SKM-1 treated with dmso at 0.1 percent for 144 hours (cell line): ENCODE data around the gene NCAPH2.
"Not testable (repeated sequence)": the region's sequence is repeated elsewhere in the genome, so short reads cannot be mapped to it uniquely, and the experiment has no call there.

Experiments used
- DNase-seq: peaks from one replicate; lab custom pipeline; 2025; ENCODE audit not compliant: unreplicated experiment; lab: John Stamatoyannopoulos, UW

Gene NCAPH2

DNA sequence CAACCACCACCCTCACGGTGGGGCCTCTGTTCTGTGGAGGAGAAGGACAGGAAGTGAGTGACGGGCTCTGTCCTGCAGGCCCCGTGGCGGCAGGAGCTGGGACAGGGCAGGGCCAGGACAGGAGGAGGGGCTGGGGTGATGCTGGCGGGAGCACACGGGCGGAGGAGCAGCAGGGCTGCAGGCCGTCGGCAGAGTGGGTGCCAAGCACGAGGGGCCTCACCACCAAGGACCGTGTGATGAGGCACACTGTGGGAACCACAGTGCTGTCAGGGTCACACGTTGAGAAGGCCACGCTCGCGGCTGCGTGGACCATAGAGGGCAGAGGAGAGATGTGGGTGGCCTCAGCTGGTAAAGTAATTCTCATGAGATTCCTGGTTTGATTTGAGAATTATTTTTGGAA, 8.9 kb downstream of the NCAPH2 start:
- no peak for DNase-seq

DNA sequence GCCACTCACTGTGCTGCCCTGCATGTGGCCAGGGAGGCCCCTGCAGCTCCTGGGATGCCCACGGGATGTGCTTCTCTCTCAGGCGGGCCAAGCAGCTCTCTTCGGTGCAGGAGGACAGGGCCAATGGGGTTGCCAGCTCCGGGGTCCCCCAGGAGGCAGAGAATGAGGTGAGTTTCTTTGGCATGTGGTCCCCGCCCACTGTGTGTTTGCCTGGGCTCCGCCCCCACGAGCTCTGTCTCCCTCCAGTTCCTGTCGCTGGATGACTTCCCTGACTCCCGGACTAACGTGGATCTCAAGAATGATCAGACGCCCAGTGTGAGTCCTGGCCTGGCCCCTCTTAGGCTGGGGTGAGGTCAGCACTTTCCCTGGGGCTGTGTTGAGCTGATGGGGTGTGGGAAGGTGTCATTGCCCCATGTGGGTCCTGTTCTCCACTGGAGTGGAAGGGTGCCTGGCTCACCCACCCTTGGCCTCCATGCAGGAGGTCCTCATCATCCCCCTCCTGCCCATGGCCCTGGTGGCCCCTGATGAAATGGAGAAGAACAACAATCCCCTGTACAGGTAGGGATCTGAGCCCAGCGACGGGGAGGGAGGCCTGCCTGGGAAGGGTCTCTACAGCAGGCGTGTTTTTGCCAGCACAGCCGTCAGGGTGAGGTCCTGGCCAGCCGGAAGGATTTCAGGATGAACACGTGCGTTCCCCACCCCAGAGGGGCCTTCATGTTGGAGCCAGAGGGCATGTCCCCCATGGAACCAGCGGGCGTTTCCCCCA, 9.7 kb downstream of the NCAPH2 start:
- DNase-seq, result no peak

DNA sequence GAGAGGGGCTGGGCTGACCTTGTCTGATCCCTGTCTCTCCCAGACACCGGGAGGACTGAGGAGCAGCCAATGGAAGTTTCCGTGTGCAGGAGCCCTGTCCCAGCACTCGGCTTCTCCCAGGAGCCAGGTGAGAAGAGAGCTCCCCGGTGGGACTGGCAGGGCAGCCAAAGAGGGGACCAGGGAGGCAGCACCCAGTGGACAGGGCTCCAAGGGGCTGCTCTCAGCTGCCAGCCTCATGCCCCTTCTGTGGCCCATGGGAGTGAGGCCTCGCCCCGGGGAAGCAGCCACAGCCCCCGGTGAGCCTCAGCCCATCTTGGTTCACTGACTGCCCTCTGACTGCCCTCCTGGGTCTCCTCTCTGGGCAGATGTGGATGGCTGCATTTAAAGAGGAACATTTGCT, 10.6 kb downstream of the NCAPH2 start:
- DNase-seq, result no peak

DNA sequence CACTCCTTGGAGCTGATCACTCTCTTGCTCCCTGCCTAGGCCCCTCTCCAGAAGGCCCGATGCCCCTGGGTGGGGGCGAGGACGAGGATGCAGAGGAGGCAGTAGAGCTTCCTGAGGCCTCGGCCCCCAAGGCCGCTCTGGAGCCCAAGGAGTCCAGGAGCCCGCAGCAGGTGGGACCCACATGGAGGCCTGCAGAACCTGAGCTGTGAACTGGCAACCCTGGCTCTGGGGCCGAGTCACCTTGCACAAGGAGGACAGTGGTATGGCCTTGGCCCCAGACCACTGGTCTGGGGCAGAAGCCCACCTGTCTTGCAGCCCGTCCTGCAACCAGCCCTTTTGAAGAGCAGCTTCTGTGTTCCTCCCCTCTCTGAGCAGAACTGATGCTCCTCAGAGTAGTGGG, 11.1 kb downstream of the NCAPH2 start:
- DNase-seq, result no peak

DNA sequence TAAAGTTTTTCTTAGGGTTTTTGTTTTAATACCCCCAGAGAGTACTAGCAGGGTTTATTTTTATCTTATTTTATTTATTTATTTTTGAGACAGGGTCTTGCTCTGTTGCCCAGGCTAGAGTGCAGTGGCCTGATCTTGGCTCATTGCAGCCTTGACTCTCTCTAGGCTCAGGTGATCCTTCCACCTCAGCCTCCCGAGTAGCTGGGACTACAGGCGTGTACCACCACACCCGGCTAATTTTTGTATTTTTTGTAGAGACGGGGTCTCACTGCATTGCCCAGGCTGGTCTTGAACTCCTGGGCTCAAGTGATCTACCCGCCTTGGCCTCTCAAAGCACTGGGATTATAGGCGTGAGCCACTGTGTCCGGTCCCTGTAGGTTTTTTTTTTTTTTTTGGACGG, 12.2 kb downstream of the NCAPH2 start:
- not testable (repeated sequence) for DNase-seq

DNA sequence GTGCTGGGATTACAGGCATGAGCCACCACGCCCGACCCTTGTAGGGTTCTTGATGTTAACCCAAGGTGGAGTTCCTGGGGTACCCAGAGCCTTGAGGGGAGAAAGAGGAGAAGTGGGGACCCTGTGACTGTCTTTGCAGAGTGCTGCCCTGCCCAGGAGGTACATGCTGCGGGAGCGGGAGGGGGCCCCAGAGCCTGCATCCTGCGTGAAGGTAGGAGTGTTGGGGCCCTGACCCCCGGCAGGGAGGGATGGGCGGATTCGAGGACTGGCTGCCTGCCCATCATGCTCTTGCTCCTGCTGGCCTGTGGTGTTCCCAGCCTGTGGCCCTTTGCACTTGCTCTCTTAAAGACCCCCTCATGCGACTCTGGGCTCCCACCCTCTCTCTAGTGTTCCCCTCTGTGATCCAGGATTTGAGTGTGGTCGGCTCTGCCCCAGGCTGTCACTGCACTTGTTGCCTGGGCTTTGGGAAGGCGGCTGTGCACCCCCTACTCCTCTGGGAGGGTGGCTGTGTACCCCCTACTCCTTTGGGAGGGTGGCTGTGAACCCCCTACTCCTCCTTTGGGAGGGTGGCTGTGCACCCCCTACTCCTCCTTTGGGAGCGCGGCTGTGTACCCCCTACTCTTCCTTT, 12.9 kb downstream of the NCAPH2 start:
- DNase-seq, result no peak

DNA sequence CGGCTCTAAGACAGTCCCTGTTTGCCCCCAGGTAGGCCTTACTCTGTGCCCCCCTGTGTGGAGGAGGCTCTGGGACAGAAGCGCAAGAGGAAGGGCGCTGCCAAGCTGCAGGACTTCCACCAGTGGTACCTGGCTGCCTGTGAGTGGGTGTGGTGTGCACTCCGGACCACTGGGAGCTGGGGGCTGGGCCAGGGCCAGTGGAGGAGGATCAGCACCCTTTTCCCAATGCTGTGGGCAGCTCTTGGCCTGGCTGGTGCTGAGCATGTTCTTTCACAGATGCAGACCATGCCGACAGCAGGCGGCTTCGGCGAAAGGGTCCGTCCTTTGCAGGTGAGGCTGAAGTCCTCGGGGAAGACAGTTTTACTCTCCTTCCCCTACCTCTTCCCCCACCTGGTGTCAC, 13.7 kb downstream of the NCAPH2 start:
- DNase-seq, result no peak

DNA sequence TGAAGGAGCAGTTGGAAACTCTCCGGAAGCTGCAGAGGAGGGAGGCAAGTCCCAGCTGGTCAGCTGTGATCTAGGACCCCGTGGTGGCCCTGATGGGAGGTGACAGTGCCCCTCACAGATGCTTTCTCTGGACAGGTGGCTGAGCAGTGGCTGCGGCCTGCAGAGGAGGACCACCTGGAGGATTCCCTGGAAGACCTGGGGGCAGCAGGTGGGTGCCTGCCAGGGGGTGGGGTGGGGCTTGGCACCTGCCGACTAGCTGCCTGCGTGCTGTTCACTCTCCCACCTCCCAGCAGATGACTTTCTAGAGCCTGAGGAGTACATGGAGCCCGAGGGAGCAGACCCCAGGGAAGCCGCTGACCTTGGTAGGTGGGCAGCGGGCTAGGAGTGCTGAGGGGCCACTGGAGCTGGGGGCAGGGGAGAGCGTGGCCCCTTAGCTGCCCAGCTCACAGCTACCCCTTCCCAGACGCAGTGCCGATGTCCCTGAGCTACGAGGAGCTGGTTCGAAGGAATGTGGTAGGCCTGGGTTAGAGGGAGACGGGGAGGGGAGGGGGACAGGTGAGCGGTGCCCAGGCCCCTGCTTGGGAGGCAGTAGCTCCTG, 14.3 kb downstream of the NCAPH2 start:
- DNase-seq, result no peak

DNA sequence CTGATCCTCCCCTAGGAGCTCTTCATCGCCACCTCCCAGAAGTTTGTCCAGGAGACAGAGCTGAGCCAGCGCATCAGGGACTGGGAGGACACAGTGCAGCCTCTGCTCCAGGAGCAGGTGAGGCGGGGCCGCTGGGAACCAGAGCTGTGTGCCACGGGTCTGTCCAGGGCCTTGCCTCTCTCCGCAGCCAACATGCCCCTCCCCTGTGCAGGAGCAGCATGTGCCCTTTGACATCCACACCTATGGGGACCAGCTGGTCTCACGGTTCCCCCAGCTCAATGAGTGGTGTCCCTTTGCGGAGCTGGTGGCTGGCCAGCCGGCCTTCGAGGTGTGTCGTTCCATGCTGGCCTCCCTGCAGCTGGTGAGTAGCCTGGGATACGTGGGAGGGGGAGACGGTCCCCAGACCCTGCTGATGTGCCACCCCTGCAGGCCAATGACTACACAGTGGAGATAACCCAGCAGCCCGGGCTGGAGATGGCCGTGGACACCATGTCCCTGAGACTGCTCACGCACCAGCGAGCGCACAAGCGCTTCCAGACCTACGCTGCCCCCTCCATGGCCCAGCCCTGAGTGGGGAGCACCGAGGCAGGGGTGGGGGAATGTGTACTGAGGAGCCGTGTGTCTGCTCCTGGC, 14.9 kb downstream of the NCAPH2 start:
- DNase-seq, result no peak

DNA sequence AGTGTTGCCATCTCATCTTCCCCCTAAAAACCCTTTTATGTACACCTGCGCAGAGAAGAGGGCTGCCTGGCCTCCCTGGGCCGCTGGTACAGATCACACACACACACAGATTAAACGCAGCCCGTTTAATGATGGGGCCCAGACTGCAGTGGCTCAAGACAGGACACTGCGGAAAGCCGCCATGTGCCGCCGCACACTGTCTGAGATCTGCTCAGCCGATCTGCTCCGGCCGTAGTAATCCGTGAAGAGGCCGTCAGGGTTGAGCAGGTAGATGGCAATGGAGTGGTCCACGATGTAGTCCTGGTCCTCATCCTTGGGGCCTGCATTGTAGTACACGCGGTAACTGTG, 15.4 kb downstream of the NCAPH2 start:
- no peak for DNase-seq

DNA sequence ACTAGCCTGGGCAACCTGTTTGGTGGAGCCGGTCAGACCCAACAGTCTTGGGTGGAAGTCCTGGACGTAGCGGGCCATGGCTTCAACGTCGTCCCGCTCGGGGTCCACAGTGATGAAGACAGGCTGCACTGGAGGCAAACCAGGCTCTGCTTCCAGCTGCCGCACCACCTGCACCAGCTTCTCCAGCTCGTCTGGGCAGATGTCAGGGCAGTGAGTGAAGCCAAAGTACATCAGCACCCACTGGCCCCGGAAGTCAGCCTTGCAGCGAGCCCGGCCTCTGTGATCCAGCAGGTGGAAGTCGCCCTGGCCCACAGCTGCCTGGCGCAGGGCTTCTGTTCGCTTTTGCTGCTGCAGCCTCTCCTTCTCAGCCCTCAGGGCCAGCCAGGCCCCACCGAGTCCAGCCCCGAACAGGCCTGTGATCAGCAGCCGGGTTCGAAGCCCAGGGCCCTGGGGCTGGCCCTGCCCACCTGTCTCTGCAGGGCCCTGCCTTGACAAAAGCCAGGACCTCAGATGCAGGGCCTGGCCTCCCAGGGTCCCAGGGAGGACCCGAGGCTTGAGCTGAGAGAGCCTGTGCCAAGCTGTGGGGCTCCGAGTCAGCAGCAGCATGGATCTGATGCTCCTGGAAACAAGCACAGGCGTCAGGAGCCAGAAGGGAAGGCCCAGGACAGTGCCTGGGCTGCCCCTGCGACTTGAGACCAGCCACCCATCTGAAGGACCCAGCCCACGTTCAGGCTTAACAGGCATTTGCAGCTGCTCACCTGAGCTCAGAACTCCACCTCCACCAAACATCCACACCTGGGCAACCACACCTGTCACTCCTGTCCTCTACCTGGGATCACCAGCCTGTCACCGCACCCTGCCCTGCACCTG, 16.0 kb downstream of the NCAPH2 start:
- DNase-seq, result no peak

DNA sequence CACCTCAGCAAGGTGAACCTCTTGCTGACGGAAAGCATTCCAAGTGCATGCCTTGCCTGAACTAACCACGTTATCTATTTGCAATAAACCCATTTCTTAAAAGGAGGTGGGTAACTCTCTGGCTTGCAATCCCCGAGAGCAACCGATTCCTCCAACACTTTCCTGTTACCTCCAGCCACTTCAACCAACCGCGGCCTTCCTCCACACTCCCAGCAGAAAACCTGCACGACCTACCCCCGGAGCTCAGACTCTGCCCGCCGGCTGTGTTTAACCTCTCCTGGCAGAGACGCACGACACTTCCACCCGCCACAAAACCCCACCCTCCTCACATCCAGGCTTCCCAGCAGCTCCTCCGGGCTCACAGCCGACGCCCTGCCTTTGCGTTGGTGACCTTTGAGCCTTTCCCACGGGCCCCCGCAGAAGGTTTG, 16.7 kb downstream of the NCAPH2 start:
- no peak for DNase-seq

DNA sequence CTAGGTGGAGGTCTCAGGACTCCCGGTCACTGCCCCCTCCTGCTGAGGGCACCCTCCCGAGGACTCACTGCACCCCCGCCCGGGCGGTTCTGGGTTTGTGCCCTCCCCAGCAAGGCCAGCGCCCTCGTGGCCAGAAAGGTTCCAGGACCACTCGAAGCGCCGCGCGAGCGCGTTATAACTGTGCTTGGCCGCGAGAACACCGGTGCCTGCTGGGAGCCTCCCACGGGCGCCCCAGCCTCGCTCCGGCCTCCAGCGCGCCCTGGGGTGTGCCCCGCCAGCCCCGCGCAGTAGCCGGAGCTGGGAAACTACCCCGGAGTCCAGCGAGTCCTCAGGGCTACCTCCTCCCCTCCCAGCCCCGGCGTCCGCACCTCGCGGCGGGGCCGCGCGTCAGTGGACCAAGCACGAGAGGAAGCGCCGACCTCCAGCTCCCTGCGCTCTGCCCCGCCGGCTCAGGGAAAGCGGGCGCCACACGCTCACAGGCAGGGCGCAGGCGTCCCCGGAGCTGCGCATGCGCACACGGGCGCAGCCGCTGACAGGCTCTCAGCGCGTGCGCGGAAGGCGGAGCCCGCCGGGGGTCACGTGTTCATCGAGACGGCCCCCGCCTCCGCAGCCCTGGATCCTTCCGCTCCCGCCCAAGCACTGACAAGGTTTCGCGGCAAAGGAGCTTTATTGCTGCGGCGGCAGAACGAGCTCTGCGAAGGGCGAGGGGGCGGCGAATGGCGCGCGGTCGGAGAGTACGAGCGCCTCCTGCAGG, 17.3 kb downstream of the NCAPH2 start, which contains the start of gene SCO2:
SCO2 (minus strand) TSS at position 495 of the 754 bp plus-strand sequence. CDS start 1,187 bp downstream, outside the sequence.
- DNase-seq, result peak; percentile 94

DNA sequence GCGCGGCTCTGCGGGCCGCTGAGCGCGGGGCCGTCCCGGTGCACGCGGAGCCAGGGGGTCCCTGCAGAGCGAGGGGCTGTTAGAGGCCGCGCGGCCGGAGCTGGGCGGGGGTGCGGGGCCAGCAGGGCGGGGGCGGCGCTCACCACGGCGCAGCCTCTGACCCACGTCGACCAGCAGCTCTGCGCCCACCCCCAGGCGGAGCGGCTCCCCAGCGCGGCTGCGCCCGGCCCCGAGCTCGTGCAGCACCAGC, 17.8 kb downstream of the NCAPH2 start:
- DNase-seq, result no peak

DNA sequence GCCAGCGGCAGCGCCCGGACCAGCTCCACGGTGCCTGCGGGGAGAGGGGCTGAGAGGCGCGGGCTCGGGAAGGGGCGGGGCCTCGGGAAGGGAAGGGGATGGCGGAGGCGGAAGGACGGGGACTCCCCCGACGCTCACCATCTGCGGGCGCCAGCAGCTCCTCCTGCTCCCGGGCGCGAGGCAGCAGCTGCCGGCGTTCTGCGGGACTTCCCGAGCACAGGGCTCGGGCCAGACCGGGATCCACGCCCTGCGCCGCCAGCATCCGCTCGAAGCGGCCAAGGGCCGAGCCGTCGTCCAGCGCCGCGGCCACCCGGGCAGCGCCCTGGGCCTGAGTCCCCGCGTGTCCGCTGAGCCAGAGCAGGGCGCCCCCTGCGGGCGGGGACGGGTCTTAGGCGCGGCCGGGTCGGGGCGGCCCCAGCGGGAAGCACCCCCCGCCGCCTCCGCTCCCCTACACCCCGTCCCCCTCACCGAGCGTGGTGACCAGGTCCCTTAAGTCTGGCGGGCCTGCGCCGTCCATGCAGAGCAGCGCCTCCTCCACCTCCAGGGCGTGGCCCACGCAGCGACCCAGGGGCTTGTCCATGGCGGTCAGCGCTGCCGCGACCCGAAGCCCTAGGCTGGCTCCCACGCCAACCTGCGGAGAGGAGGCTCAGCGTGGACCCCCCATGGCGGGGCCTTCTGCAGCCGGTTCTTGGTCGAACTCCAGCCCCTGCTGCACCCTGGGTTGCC, 18.2 kb downstream of the NCAPH2 start:
- DNase-seq, result peak; percentile 63

DNA sequence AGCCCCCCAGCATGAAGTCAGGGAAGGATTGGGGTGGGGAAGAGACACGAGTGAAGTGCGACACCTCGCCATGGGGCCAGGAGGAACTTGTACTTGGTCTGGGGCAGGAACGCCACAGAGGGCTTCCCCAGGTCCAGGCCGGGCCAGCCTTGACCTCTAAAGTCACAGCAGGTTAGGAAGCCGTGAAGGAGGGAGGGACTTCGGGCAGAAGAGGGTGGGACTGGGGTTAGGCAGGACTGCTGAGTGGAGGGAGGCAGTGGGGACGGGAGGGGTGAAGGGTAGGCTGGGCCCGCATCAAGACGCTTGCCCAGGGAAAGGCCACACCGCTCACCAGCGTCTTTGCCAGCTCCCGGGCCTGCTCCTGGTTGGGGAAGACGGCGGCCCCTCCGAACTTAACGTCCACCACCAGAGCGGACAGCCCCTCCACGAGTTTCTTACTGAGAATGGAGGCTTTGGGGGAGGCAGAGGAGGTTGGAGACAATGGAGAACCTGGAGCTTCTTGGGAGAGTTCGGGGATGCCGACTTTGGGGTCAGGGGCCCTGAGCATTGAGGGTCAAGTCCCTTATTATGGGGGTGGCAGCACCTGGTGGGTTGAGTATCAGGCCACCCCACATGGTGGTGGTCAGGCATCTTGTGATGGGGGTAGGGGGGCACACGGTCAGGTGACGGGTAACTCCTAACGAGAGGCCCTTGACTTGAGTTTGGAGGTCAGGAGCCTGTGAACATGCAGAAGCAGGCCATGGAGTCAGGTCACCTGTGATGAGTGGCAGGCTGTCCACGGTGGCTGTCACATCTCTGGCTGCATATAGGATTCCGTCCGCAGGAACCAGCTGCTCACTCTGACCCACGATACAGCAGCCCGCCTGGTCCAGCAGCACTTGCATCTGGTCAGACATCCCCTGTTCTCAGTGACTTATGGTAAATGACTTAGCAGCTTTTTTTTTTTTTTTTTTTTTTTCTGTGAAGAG, 19.1 kb downstream of the NCAPH2 start:
- DNase-seq, result peak; percentile 83

DNA sequence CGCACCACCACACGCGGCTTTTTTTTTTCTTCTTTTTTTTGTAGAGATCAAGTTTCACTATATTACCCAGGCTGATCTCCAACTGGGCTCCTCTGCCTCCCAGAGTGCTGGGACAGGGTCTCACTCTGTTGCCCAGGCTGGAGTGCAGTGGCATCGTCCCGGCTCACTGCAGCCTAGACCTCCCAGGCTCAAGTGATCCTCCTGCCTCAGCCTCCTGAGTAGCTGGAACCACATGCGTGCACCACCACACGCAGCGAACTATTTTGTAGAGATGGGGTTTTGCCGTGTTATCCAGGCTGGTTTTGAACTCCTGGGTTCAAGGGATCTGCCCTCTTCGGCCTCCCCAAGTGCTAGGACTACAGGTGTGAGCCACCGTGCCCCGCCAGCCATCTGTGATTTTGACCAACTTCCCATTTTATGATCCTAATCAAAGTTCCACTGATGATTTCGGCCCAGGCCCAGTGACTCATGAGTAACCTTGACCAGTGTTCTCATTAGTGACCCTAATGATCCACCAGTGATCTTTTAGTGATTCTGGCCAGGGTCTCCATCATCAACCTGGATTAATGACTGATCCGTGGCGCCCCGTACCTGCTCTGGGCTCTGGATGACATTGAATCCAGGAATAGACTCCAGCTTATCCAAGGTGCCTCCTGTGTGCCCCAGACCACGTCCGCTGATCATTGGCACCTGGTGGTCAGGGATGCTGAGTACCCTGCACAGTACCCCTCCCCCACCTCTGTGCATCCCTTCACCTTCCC, 20.1 kb downstream of the NCAPH2 start:
- DNase-seq, result no peak
